Prostate gland (tissue), 2 donors: ENCODE measurements around the gene RFX6. TPM values are rescaled to one million over a fixed set of nuclear protein-coding genes. Genes with fewer than 3 reads are reported as not detected.
"Not testable (repeated sequence)": the region's sequence is repeated elsewhere in the genome, so short reads cannot be mapped to it uniquely, and the experiment has no call there.

Source experiments
- DNase-seq: peaks from one replicate; pipeline ENCODE4 v3.0.0-alpha.2; 2019; ENCODE audit warnings: low spot score
- H3K27ac ChIP-seq, 2 donors: fragments of 200-600 bp; sonication (generic); 2 replicates each; pipeline ENCODE4 v1.5.1; 2017 to 2019
- H3K27me3 ChIP-seq: fragments of 200-600 bp; sonication (generic); replicated peaks from 2 replicates; pipeline ENCODE4 v1.5.1; 2019; ENCODE audit not compliant: insufficient read depth
- H3K36me3 ChIP-seq, 2 donors: fragments of 200-600 bp; sonication (generic); 1 replicate in 1 of 2; 2 replicates in 1 of 2; pipeline versions ENCODE4 v1.5.1 to v1.8.1; 2017 to 2019
- H3K4me1 ChIP-seq: fragments of 200-600 bp; sonication (generic); replicated peaks from 2 replicates; pipeline ENCODE4 v1.5.1; 2019
- H3K4me3 ChIP-seq, 2 donors: fragments of 200-600 bp; sonication (generic); 2 replicates each; pipeline ENCODE4 v1.5.1; 2017 to 2019
- H3K9me3 ChIP-seq: fragments of 200-600 bp; sonication (generic); 2 replicates; pipeline ENCODE4 v1.5.1; 2017
- POLR2A ChIP-seq: fragments of 450-650 bp; IDR thresholded peaks from one replicate; pipeline ENCODE4 v1.6.1; 2016; ENCODE audit warnings: antibody characterized with exemption, mild to moderate bottlenecking
- POLR2AphosphoS5 ChIP-seq: sonication (generic); formaldehyde crosslinking; IDR thresholded peaks from one replicate; pipeline ENCODE4 v1.6.1; 2017; ENCODE audit warnings: antibody characterized with exemption
- WGBS: methylation state at CpG from one replicate; pipeline ENCODE4 v1.1.5; 2018; 5-methylcytosine and 5-hydroxymethylcytosine counted together
- intact Hi-C: fragments of 100-400 bp; cut with DNase I; formaldehyde crosslinking; loops from one replicate; pipeline ENCODE4 v1.14.2; 2022
- total RNA-seq, 2 donors: library from RNA; depleted of rRNA; stranded (reverse); fragments of >200 nt; gene quantifications; one replicate each; pipeline ENCODE4 v1.1.0, GENCODE V29; 2016
- TF ChIP-seq, protein P1 (sequence below), 4 experiments: fragments of 200-600 bp in 2 of 4; fragments of 450-650 bp in 2 of 4; sonication (generic) in 2 of 4; IDR thresholded peaks; 1 replicate in 3 of 4; 2 replicates in 1 of 4; pipeline ENCODE4 v1.5.1; 2016 to 2019; ENCODE audit warnings: antibody characterized with exemption in 4 of 4, mild to moderate bottlenecking in 2 of 4, moderate library complexity in 2 of 4

RFX6 gene
- under 1 TPM in 1 of 2 donors, not detected in 1; 0.74 TPM for total RNA-seq

DNA sequence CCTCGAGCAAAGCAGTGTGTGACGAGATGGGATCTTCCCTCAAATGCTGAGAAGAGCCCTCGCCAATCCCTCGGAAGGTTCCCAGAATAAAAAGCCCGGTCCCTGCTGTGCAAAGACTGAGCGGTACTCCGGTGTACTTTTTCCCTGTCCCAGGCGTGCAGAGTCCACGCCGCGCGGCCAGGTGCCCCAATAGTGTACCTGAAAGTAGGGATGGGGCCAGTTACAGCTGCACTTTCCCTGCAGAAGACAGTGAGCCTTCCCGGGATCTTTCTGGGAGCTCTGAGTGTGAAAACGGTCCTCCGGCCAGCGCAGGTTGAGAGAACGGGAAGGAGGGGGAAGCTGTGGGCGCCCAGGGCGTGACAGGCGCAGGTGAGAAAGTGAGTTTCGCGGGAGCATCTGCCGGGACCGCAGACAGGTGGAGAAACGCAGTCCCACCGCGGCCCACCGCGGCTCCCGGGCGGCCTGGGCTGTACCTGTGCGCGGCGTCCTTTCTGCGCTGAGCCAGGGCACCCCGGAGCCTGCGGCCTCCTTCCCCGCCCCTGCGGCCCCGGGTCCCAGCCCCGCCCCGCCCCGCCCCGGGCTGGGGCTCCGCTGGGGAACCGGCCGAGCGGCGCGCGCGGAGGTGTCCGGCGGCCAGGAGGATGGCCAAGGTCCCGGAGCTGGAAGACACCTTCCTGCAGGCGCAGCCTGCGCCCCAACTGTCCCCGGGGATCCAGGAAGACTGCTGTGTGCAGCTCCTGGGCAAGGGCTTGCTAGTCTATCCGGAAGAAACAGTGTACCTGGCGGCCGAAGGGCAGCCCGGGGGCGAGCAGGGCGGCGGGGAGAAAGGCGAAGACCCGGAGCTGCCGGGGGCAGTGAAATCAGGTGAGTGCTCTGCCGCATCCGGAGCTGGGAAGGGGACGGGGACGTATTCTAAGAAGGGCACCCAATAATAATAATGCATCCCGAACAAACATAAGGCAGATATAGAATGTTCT, at the start of gene RFX6:
TSS of gene RFX6 (plus strand) at position 608 of the 977 bp plus-strand sequence. CDS start at position 642, 34 bp downstream.
- peak within 1 kb of the TSS; percentile 18 to 23 for H3K4me3 ChIP-seq
- H3K36me3 ChIP-seq = no peaks in the 10 kb centered on the region
- H3K9me3 ChIP-seq = no peaks in the 10 kb centered on the region
- no peak for DNase-seq
- under 1% methylated on average over 41 of the region's 73 CpGs for WGBS
- TF ChIP-seq POLR2AphosphoS5 = no peak
- peaks cover 4% of the 10 kb centered on the region for H3K27me3 ChIP-seq
- intact Hi-C loops = no loop called here
- H3K4me1 ChIP-seq = no peaks in the 10 kb centered on the region
- no peak within 1 kb of the TSS for H3K27ac ChIP-seq

DNA sequence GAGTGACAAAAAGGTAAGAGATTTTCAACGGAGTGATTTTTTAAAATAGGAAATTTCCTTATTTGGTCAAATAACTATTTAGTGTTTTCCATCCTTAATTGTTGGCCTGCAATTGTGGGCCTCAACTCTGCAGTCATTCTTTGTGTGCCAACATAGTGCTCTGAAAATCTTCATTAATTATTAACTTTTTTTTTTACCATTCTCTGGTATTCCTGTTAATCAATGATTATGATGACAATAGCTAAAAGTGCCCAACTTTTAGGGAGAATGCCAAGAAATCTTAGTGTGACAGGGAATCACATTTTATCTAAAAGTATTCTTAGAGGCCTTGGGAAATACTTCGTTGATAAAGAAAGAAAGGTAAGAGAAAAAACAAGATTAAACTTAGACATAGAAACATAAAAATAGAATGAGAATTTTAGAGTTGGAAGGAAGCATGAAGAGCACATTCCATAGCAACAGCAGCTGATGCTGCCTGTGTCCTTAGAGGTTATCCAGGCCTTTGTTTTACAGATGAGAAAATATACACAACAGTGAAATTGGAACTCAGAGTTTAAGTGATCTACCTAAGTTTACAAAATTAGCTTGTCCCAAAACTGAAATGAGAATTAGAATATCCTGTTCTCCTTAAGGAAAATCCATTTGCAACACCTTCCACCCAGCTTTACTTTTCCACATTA, 49.3 kb upstream of the RFX6 start:
- TF ChIP-seq POLR2AphosphoS5 (no peak), POLR2A (no peak)
- TF ChIP-seq, protein P1, sequence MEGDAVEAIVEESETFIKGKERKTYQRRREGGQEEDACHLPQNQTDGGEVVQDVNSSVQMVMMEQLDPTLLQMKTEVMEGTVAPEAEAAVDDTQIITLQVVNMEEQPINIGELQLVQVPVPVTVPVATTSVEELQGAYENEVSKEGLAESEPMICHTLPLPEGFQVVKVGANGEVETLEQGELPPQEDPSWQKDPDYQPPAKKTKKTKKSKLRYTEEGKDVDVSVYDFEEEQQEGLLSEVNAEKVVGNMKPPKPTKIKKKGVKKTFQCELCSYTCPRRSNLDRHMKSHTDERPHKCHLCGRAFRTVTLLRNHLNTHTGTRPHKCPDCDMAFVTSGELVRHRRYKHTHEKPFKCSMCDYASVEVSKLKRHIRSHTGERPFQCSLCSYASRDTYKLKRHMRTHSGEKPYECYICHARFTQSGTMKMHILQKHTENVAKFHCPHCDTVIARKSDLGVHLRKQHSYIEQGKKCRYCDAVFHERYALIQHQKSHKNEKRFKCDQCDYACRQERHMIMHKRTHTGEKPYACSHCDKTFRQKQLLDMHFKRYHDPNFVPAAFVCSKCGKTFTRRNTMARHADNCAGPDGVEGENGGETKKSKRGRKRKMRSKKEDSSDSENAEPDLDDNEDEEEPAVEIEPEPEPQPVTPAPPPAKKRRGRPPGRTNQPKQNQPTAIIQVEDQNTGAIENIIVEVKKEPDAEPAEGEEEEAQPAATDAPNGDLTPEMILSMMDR (IDR thresholded peaks at IDR 0.05) = no peak
- no peaks in the 10 kb centered on the region for H3K9me3 ChIP-seq
- WGBS = 56% methylated on average over 2 of the region's 2 CpGs
- intact Hi-C loops = no loop called here
- H3K27me3 ChIP-seq = no peaks in the 10 kb centered on the region
- H3K36me3 ChIP-seq = no peaks in the 10 kb centered on the region
- no peaks in the 10 kb centered on the region for H3K4me1 ChIP-seq
- no peak overlapping the region for H3K4me3 ChIP-seq
- H3K27ac ChIP-seq = no peak overlapping the region
- no peak for DNase-seq

DNA sequence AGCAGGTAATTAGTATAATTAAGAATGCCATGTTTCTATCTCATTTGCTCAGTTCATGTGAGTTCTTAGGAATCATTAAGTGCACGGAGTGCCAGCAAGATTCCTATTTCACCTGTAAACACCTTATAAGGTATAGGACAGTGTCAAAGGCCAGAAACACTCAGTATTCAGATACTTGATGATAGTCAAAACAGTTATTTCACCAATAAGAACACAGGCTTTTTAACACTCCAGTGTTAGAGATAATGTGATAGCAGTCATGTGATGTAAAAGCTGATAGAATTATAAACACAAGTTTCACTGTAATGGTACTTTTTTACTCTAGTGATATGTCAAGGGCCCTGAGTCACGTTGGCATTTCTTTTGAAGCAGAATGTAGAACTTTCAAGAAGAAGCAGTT, 48.1 kb upstream of the RFX6 start, which contains the start of gene GPRC6A:
TSS of gene GPRC6A (minus strand) at position 101 of the 400 bp plus-strand sequence. CDS start at position 31, 70 bp downstream.
- no peak for TF ChIP-seq POLR2AphosphoS5
- no peak for TF ChIP-seq POLR2A
- TF ChIP-seq, protein P1 (IDR thresholded peaks at IDR 0.05) = no peak
- Histone ChIP-seq H3K4me3 (no peak within 1 kb of the TSS), H3K4me1 (no peaks in the 10 kb centered on the region), H3K36me3 (no peaks in the 10 kb centered on the region), H3K27ac (no peak within 1 kb of the TSS), H3K27me3 (no peaks in the 10 kb centered on the region), H3K9me3 (no peaks in the 10 kb centered on the region)
- intact Hi-C loops = no loop called here
- no peak for DNase-seq
- 40% methylated on average over 2 of the region's 2 CpGs for WGBS

DNA sequence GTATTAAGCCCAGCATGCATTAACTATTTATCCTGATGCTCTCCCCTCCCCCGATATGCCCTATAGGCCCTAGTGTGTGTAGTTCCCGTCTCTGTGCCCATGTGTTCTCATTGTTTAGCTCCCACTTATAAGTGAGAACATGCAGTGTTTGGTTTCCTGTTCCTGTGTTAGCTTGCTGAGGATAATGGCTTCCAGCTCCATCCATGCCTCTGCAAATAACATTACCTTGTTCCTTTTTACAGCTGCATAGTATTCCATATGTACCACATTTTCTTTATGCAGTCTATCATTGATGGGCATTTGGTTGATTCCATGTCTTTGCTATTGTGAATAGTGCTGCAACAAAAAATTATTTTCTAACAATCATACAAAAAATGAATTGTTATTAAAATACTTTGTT, 42.5 kb upstream of the RFX6 start:
- DNase-seq, H3K4me3 ChIP-seq, intact Hi-C loops, H3K27ac ChIP-seq, H3K4me1 ChIP-seq, H3K36me3 ChIP-seq, H3K27me3 ChIP-seq, H3K9me3 ChIP-seq: not testable (repeated sequence)
- 98% methylated on average over 2 of the region's 2 CpGs for WGBS

DNA sequence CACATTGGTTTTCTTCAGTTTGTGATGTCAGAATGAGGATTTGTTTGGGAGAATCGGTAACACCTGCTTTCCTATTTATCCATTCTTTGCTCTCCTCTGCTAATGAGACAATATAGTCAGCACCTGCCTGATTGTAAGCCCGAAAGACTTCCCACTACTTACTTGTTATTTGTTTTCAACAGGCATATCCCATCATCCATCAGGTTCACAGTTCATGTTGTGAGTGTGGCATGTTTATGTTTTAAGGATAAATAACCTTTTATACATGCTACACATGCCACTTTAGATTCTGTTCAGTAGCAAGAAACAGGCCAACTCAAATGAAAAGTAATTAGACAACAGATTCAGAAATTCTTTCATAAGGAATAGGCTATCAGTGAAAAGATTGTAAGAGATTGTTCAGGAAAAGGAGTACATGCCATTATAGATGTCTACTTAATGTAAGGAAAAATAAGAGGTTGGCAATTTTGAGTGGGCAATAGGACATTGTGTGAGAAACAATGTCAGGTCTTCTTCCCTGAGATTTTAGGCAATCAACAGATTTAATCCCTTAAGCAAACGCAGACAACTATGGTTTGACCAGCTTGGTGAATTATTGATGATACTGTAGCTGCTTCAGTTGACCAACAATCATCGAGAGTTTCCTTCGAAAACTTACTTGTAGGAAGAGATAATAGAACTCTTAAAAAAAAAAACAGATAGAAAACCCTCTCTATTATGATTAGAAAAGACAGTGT, 40.3 kb upstream of the RFX6 start:
- H3K27me3 ChIP-seq = no peaks in the 10 kb centered on the region
- 95% methylated on average over 5 of the region's 5 CpGs for WGBS
- intact Hi-C loops = no loop called here

More for the DNA sequence above, 40.3 kb upstream of the RFX6 start:
- TF ChIP-seq POLR2A (no peak), POLR2AphosphoS5 (no peak)
- TF ChIP-seq, protein P1 (IDR thresholded peaks at IDR 0.05) = no peak
- H3K4me1 ChIP-seq = no peaks in the 10 kb centered on the region
- H3K27ac ChIP-seq = no peak overlapping the region
- no peaks in the 10 kb centered on the region for H3K36me3 ChIP-seq
- H3K9me3 ChIP-seq = no peaks in the 10 kb centered on the region
- no peak for DNase-seq
- no peak overlapping the region for H3K4me3 ChIP-seq
